Activated CD8-positive, alpha-beta memory T cell treated with anti-CD3 and anti-CD28 coated beads, Interleukin-2, amount 10 ng/mL, durations not matched to agents 7 days and 5 days (primary cell): ENCODE measurements around the gene VPS4B. TPM values are rescaled to one million over a fixed set of nuclear protein-coding genes. Genes with fewer than 3 reads are reported as not detected.

Experiments
- ATAC-seq: fragments of 150-1000 bp; cut with Tn5 transposase; one replicate; pipeline ENCODE4 v1.10.0; 2021; ENCODE audit warnings: moderate library complexity
- CTCF ChIA-PET: fragments of 350-600 bp; sonication (Branson Sonifier 250); formaldehyde crosslinking; loops from one replicate; lab custom pipeline; 2021; ENCODE audit warnings: antibody characterized with exemption; lab: Charles Lee
- DNase-seq: peaks from one replicate; pipeline ENCODE4 v3.0.0-alpha.2; 2020
- H3K27ac Mint-ChIP-seq: one replicate; pipeline ENCODE4 v1.8.0; 2021; ENCODE audit warnings: mild to moderate bottlenecking, mixed read lengths
- H3K27me3 Mint-ChIP-seq: one replicate; pipeline ENCODE4 v1.8.0; 2021; ENCODE audit warnings: mixed read lengths
- H3K36me3 Mint-ChIP-seq: one replicate; pipeline ENCODE4 v1.8.0; 2021; ENCODE audit warnings: mild to moderate bottlenecking, mixed read lengths
- H3K4me1 Mint-ChIP-seq: one replicate; pipeline ENCODE4 v1.8.0; 2021; ENCODE audit warnings: mixed read lengths
- H3K4me3 Mint-ChIP-seq: one replicate; pipeline ENCODE4 v1.8.0; 2021; ENCODE audit warnings: mild to moderate bottlenecking, moderate library complexity, mixed read lengths
- H3K9me3 Mint-ChIP-seq: one replicate; pipeline ENCODE4 v1.8.0; 2022; ENCODE audit warnings: low read depth, mixed read lengths
- total RNA-seq, 2 experiments: library from RNA; stranded (reverse); gene quantifications; one replicate each; pipeline ENCODE4 v1.2.3, GENCODE V29; 2021

VPS4B gene
- total RNA-seq, 2 experiments from 2014 or later = 63.3 to 64.8 TPM

- peaks cover 30% of the 10 kb centered on the region for H3K4me1 Mint-ChIP-seq
- H3K36me3 Mint-ChIP-seq = peaks cover 17% of the 10 kb centered on the region
- peak overlapping the region; percentile 99 for H3K4me3 Mint-ChIP-seq
- CTCF ChIA-PET = interaction anchor here (1.0 to 3.8 kb wide), 6 partner anchors 11 to 56 kb away, joined by 3 to 19 read pairs (median 4); no protein-coding TSS in a partner anchor
- DNase-seq = no peak
- ATAC-seq = no peak
- no peaks in the 10 kb centered on the region for H3K9me3 Mint-ChIP-seq
- H3K27me3 Mint-ChIP-seq = peaks cover 2% of the 10 kb centered on the region
- peak overlapping the region; percentile 99 for H3K27ac Mint-ChIP-seq
Measured at GRCh38 chr18:63421514-63421913, 762 bp downstream of the VPS4B start.

DNA sequence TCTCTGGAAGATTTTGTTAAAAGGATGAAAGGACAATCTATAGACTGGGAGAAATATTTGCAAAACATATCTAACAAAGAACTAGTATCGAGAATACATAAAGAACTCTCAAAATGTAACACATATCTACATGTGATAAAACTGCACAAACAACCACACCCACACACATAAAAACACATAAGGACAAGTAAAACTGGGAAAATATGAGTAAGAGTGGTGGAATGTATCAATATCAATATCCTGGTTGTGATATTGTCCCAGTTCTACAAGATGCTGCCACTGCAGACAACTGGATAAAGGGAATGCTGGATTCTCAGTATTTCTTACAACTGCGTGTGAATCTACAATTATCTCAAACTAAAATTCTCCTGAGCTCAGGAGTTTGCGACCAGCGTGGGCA lies 9.3 kb downstream of the VPS4B start:
- Mint-ChIP-seq H3K27ac (no peak overlapping the region), H3K27me3 (no peaks in the 10 kb centered on the region), H3K4me1 (peaks cover 53% of the 10 kb centered on the region), H3K36me3 (peaks cover 46% of the 10 kb centered on the region), H3K4me3 (no peak overlapping the region), H3K9me3 (no peaks in the 10 kb centered on the region)
- DNase-seq (no peak), ATAC-seq (no peak)
- CTCF ChIA-PET = no interaction called here

DNA sequence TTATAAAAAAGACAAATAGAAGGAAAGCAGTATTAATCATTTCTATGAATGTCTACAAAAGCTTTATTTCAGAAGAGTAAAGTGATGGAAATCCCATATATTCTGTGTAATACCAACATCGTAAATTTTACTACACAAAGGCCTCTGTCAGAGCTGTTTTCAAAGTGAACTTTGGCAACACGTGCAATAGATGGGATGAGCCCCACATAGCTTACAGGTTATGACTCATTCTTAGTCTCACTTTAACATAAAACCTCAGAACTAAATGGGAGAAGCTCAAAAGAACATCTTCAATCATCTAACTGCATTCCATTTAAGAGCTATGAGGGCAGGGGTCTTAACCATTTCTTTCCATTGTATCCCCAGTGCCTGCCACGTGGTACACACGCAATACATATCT lies 11.5 kb downstream of the VPS4B start:
- peak; percentile 65 for ATAC-seq
- no peaks in the 10 kb centered on the region for H3K27me3 Mint-ChIP-seq
- CTCF ChIA-PET = interaction anchor here (1.0 to 1.9 kb wide), 3 partner anchors 10 to 396 kb away, joined by 3 to 5 read pairs (median 4); no protein-coding TSS in a partner anchor
- DNase-seq = no peak
- H3K4me1 Mint-ChIP-seq = peaks cover 60% of the 10 kb centered on the region
- no peaks in the 10 kb centered on the region for H3K9me3 Mint-ChIP-seq
- H3K27ac Mint-ChIP-seq = peak overlapping the region; percentile 58
- H3K4me3 Mint-ChIP-seq = no peak overlapping the region
- H3K36me3 Mint-ChIP-seq = peaks cover 60% of the 10 kb centered on the region

GRCh38 chr18:63409301-63409700 lies 13.0 kb downstream of the VPS4B start:
- Mint-ChIP-seq H3K36me3 (peaks cover 58% of the 10 kb centered on the region), H3K4me3 (no peak overlapping the region), H3K4me1 (peaks cover 54% of the 10 kb centered on the region), H3K27ac (peak overlapping the region; percentile 72), H3K9me3 (no peaks in the 10 kb centered on the region), H3K27me3 (no peaks in the 10 kb centered on the region)
- DNase-seq (peak; percentile 63), ATAC-seq (peak; percentile 74)
- CTCF ChIA-PET = interaction anchor here (0.6 to 1.6 kb wide), 2 partner anchors 13 to 68 kb away, joined by 3 to 4 read pairs; partner anchors contain the start of gene VPS4B

GRCh38 chr18:63407734-63408133 lies 14.5 kb downstream of the VPS4B start:
- H3K36me3 Mint-ChIP-seq = peaks cover 61% of the 10 kb centered on the region
- ATAC-seq (no peak), DNase-seq (no peak)
- H3K27me3 Mint-ChIP-seq = no peaks in the 10 kb centered on the region
- CTCF ChIA-PET = interaction anchor here (1.0 kb wide), 1 partner anchor 10 kb away, joined by 3 read pairs; no protein-coding TSS in a partner anchor
- H3K4me3 Mint-ChIP-seq = no peak overlapping the region
- H3K4me1 Mint-ChIP-seq = peaks cover 46% of the 10 kb centered on the region
- H3K27ac Mint-ChIP-seq = no peak overlapping the region
- no peaks in the 10 kb centered on the region for H3K9me3 Mint-ChIP-seq

DNA sequence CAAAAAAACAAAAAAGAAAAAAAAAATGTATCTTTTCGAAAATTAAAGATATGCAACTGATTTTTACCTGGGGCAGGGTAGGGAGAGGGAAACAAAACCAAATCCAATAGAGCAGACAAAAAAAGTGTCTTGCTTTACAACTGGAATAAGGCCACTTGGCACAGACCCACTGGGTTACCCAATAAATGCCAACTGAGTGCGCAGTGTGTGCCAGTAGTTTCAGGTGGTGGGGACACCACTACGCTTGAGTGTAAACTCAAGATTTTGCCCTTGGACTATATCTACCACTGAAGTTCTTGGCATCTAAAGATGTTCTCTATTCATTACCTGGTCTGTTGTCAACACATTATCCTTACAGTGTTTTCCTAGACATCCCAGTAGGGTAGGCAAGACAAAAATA lies 16.3 kb downstream of the VPS4B start:
- CTCF ChIA-PET = no interaction called here
- no peak overlapping the region for H3K27ac Mint-ChIP-seq
- peaks cover 38% of the 10 kb centered on the region for H3K4me1 Mint-ChIP-seq
- ATAC-seq = no peak
- H3K27me3 Mint-ChIP-seq = no peaks in the 10 kb centered on the region
- DNase-seq = no peak
- H3K9me3 Mint-ChIP-seq = no peaks in the 10 kb centered on the region
- H3K4me3 Mint-ChIP-seq = no peak overlapping the region
- H3K36me3 Mint-ChIP-seq = peaks cover 71% of the 10 kb centered on the region

DNA sequence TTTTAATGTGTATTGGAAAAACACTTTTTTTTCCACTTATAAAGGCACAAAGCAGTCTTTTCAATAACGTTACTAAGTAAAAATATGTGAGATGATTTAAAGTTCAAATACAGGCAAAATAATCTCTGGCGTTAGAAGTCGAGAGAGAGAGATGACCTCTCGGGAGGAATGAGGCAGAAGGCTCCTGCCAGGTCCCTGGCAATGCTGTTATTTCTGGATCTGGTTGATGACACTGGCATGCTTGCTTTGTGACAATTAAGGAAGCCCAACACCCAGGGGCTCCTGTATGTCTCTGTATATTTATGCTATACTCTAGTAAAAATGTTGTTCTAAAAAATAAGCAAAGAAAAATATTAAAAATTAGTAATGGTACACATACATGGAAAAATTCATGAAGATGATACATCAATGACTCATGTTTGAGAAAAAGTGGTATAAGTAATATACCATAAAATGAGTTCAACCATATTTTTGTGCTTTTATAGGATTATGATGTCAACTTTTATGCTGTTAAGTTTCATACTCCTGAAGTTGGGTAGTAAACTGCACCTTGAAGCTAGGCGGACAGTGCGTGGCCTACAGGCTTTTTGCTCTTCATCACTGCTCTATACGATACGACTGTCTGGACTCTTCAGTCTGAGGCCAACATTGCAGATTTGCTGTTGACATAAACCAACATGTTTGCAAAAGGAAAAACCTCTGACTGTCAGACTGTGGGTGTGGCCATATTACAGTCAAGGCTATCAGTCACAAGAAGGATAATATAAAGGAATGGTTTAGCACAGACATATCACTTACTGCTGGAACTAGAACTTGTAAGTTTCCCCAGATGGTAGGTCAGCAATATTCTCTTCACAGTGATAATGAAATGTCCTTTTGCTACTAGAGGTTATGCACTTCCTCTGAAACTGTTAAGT lies 19.8 kb downstream of the VPS4B start:
- Mint-ChIP-seq H3K4me1 (peaks cover 22% of the 10 kb centered on the region), H3K4me3 (no peak overlapping the region), H3K36me3 (peaks cover 70% of the 10 kb centered on the region), H3K27ac (peak overlapping the region; percentile 47), H3K9me3 (no peaks in the 10 kb centered on the region), H3K27me3 (no peaks in the 10 kb centered on the region)
- no peak for ATAC-seq
- CTCF ChIA-PET = no interaction called here
- no peak for DNase-seq

DNA sequence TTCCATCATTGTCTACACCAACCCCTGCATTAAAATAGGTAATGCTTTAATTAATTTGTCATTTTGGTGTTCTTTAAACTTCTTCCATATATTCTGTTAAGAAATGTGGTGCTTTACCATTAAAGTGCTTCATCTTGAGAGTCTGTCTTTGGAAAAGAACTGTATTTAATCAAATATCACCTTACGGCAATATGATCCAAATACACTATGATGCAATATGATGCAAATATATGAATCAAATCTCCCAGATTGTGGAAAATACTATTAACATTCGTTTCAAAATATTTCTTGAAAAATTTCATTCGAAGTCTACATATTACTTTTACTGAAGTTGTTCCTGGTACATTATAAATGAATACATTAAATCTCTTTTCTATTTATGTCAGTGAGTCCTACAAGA lies 23.0 kb downstream of the VPS4B start:
- Mint-ChIP-seq H3K27me3 (no peaks in the 10 kb centered on the region), H3K4me1 (peaks cover 20% of the 10 kb centered on the region), H3K4me3 (no peak overlapping the region), H3K9me3 (no peaks in the 10 kb centered on the region), H3K27ac (peak overlapping the region; percentile 85), H3K36me3 (peaks cover 62% of the 10 kb centered on the region)
- DNase-seq = no peak
- no peak for ATAC-seq
- CTCF ChIA-PET = no interaction called here

- H3K4me1 Mint-ChIP-seq = peaks cover 17% of the 10 kb centered on the region
- no peak overlapping the region for H3K4me3 Mint-ChIP-seq
- no peaks in the 10 kb centered on the region for H3K9me3 Mint-ChIP-seq
- DNase-seq = no peak
- no peak for ATAC-seq
- no peaks in the 10 kb centered on the region for H3K27me3 Mint-ChIP-seq
- CTCF ChIA-PET = no interaction called here
- no peak overlapping the region for H3K27ac Mint-ChIP-seq
- H3K36me3 Mint-ChIP-seq = peaks cover 50% of the 10 kb centered on the region
Measured at GRCh38 chr18:63397349-63397748, 24.9 kb downstream of the VPS4B start.

GRCh38 chr18:63395503-63395902 lies 26.8 kb downstream of the VPS4B start:
- no peak for DNase-seq
- Mint-ChIP-seq H3K4me3 (no peak overlapping the region), H3K36me3 (peaks cover 42% of the 10 kb centered on the region), H3K4me1 (peaks cover 13% of the 10 kb centered on the region), H3K27me3 (no peaks in the 10 kb centered on the region), H3K9me3 (no peaks in the 10 kb centered on the region), H3K27ac (no peak overlapping the region)
- ATAC-seq = no peak
- CTCF ChIA-PET = interaction anchor here (0.8 to 1.4 kb wide), 4 partner anchors 10 to 89 kb away, joined by 3 to 4 read pairs (median 3); no protein-coding TSS in a partner anchor

DNA sequence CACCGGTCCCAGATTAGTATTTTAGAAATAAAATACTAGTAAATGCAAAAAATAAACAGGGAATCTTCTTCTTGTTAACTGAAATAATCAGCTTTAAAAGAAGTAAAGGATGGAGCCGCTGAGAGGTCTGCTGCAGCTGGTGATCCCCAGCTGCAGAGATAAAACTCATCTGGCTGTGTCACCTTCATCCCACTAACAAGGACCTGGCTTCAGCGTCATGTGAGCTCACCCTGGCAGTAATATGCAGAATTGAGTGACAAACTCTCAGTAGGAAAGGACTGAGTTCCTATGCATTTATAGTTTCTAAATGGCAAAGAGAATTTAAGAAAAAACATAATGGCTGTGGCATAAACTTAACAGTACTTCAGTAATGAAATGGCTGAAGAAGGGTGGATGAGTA lies 27.3 kb downstream of the VPS4B start:
- ATAC-seq (no peak), DNase-seq (no peak)
- H3K27ac Mint-ChIP-seq = no peak overlapping the region
- CTCF ChIA-PET = interaction anchor here (0.8 to 1.4 kb wide), 3 partner anchors 27 to 88 kb away, joined by 3 to 4 read pairs (median 3); no protein-coding TSS in a partner anchor
- H3K27me3 Mint-ChIP-seq = no peaks in the 10 kb centered on the region
- peaks cover 40% of the 10 kb centered on the region for H3K36me3 Mint-ChIP-seq
- no peak overlapping the region for H3K4me3 Mint-ChIP-seq
- no peaks in the 10 kb centered on the region for H3K9me3 Mint-ChIP-seq
- peaks cover 10% of the 10 kb centered on the region for H3K4me1 Mint-ChIP-seq

GRCh38 chr18:63387861-63388260 lies 34.4 kb downstream of the VPS4B start:
- ATAC-seq (no peak), DNase-seq (no peak)
- CTCF ChIA-PET = no interaction called here
- Mint-ChIP-seq H3K27me3 (no peaks in the 10 kb centered on the region), H3K4me3 (no peak overlapping the region), H3K4me1 (no peaks in the 10 kb centered on the region), H3K9me3 (no peaks in the 10 kb centered on the region), H3K27ac (no peak overlapping the region), H3K36me3 (peaks cover 29% of the 10 kb centered on the region)

DNA sequence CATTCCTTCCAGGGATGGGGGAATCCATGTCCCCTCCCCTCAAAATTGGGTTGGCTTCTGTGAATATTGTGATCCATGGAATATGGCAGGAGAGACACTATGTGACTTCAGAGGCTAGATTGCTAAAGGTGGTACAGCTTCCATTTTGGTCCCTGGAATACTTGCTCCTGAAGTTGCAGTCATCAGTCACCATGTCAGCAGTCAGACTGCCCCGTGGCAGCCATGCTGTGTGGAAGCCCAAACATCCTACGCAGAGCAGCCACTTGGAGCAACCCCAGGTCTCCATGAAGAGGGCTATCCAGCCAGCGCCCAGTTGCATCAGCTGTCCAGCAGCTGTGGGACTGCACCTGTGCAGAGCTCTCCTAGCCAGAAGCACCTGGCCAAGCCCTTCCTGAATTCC lies 39.4 kb downstream of the VPS4B start:
- DNase-seq = no peak
- Mint-ChIP-seq H3K27ac (no peak overlapping the region), H3K4me3 (no peak overlapping the region), H3K9me3 (no peaks in the 10 kb centered on the region), H3K27me3 (no peaks in the 10 kb centered on the region), H3K4me1 (peaks cover 16% of the 10 kb centered on the region), H3K36me3 (peaks cover 14% of the 10 kb centered on the region)
- ATAC-seq = no peak
- CTCF ChIA-PET = no interaction called here

DNA sequence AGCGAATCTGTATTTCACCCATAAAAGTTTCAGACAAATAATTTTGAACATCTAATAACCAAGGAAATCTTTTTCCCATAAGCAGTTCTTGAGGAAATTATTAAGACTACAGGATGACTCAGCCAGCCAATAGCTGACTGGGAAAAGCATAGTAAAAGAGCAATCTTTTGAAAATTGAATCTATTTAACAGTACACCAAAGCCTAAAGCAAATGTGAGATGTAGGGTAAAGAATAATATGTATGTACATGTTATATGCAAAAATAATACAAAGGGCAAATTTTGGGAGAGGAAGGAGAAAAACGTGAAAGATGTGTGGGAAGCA lies 42.7 kb downstream of the VPS4B start:
- Mint-ChIP-seq H3K4me1 (peaks cover 31% of the 10 kb centered on the region), H3K4me3 (no peak overlapping the region), H3K36me3 (peaks cover 15% of the 10 kb centered on the region), H3K9me3 (no peaks in the 10 kb centered on the region), H3K27ac (no peak overlapping the region), H3K27me3 (no peaks in the 10 kb centered on the region)
- CTCF ChIA-PET = no interaction called here
- ATAC-seq (no peak), DNase-seq (no peak)
